SK-MEL-5 (cell line): ENCODE results near the gene DOK7. TPM values are rescaled to one million over a fixed set of nuclear protein-coding genes. Genes with fewer than 3 reads are reported as not detected.
"Not testable (repeated sequence)": the region's sequence is repeated elsewhere in the genome, so short reads cannot be mapped to it uniquely, and the experiment has no call there.

Experiments
- DNase-seq: peaks from one replicate; pipeline ENCODE4 v3.0.0-alpha.2; 2016; ENCODE audit warnings: low read depth, low spot score
- in situ Hi-C: cut with HindIII; loops from 2 replicates; pipeline ENCODE4 v1.10.0; 2016; ENCODE audit warnings: low sequenced_read_pairs, high pct_unique_total_duplicates, low pct_unique_long_range_greater_than_20kb
- total RNA-seq: library from RNA; depleted of rRNA; stranded (reverse); fragments of >200 nt; shearing (Covaris generic); gene quantifications from 2 replicates; pipeline ENCODE4 v1.2.3, GENCODE V29; 2014

The DOK7 gene
- total RNA-seq, 1 experiment from 2014 or later = not detected

DNA sequence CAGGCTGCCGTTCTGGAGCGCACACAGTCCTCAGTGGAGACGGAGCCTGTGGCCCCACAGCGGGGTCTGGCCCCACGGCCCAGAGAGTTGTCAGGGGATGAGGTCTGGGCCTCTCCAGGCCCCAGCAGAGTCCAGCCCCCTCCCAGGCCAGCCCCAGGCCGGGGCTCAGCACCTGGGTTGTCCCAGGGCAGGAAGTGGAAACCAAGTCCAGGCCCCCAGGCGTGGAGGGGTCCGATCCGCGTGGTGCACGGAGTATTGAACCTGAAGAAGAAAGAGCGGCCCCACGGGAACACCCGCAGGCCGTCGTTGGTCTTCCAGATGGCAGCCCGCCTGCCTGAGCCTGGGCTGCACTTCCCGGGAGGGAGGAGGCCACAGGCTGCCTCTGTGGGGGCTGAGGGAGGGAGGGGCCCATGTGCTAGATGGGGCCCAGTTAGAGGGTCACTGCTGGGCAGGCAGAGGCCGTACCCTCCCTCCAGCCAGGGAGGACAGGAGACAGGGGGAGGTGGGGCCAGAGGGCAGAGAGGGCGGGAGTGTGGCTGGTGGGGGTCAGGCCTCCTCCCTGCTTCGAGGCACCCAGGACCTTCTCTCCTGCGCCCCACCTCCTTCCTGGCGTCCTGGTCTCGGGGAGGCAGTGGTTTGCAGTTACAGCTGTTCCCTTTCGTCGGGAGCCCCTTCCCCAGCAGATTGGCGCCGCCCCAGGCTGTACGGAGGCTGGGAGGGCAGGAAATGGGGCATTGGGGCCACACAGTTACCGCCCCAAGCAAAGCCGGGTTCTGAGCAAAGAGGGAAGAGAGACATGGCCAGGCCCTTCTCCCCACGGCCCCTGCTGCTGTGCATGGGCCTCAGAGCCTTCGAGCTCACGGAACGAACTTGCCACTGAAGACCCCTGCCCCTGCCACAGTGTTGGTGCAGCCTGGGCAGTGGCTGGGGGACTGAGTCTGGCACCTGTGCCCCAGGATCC is 13.3 kb upstream of the DOK7 start:
- in situ Hi-C loops = no loop called here
- DNase-seq = no peak

DNA sequence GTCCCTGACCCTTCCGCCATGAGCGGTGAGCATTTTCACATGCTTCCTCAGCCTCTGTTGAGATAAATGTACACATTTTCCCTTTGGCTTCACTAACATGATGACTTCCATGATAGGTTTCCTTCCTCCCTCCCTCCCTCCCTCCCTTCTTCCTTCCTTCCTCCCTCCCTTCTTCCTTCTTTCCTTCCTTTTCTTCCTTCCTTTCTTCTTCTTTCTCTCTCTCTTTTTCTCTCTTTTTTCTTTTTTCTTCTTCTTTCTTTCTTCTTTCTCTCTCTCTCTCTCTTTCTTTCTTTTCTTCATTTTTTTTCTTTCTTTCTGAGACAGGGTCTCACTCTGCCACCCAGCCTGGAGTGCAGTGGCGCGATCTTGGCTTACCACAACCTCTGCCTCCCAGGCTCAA is 12.5 kb upstream of the DOK7 start:
- in situ Hi-C loops = no loop called here
- DNase-seq = no peak

DNA sequence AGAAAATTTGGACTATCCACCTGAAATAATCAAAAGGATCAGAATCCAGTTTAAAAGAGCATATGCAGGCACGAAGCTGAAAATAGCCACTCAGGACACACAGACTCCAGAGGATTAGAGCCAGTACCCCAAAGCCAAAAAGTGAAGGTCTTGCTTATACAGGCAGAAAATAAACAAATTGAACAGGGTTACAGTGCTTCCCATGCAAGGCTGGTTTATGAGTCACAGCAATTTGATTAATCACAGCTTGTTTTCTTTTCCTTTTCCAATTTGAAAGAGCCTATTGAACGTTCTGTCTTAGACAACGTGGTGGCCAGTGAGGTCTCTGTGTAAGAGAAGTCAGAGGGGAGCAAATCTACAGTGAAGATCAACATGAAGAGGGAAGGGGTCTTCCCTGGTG is 11.2 kb upstream of the DOK7 start:
- in situ Hi-C loops = no loop called here
- peak; percentile 11 for DNase-seq

DNA sequence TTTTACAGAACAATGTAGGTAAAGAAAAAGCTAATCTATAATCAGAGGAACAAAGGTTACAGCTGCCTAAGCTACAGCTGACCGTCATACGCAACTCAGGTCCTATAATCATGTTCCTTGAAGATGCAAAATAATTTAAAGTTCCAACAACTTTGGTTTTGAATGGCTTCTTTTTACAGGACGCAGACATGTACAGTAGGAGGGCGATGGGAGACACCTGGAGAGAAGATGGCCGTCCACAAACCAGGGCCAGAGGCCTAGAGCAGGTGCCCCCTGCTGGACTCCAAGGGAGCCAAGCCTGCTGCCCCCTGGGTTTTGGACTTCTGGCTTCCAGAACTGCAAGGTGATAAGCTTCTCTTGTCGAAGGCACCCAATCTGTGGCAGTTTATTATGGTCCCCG is 10.7 kb upstream of the DOK7 start:
- in situ Hi-C loops = no loop called here
- peak; percentile 49 for DNase-seq

DNA sequence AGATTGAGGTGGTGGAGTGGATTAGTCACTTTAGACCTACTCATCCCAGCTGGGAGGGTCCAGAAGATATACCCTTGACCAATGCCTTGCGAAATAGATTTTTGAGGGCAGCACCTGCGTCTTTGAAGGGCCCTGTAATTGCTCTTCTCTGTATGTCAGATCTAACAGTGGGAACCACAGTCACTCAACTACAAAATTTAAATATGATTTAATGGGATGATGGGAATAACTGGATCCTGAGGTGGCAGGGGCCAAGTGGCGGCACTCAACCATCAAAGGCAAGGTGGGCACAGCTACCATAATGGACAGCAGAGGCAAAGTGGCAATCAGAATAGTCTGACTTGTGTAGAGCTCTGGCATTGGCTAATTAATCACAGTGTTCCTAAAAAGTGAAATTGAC is 7.5 kb upstream of the DOK7 start:
- in situ Hi-C loops, DNase-seq: not testable (repeated sequence)

DNA sequence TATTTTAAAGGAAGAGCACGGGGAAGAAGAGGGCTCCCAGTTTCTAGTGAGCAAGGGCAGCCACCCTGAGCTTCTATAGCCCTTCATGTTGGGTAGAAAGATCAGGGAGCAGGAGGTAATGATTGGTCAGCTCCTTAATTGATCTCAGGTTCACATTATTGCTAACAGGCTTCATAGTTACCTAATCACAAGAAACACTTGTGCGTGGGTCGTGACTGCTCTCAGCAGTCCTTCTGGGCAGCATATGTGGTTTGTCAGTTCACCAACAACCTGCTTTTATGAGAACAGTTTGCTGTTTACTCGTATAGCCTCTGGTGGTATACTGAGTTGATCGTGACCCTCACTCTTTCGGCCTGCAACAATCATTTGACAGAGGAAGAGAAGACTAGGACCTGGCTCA is 4.7 kb upstream of the DOK7 start:
- in situ Hi-C loops = no loop called here
- no peak for DNase-seq

DNA sequence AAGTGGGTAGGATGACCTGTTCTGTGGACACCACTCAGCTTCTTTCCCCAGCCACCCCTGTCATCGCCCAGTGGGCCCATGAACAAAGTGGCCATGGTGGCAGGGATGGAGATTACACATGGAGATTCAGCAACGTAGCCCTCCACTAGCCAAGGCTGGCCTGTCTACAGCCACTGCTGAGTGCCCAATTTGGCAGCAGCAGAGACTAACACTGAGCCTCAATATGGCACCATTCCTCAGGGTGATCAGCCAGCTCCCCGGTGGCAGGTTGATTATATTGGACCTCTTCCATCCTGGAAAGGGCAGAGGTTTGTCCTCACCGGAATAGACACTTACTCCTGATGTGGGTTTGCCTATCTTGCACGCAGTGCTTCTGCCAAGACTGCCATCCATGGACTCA is 4.0 kb upstream of the DOK7 start:
- DNase-seq, in situ Hi-C loops: not testable (repeated sequence)

DNA sequence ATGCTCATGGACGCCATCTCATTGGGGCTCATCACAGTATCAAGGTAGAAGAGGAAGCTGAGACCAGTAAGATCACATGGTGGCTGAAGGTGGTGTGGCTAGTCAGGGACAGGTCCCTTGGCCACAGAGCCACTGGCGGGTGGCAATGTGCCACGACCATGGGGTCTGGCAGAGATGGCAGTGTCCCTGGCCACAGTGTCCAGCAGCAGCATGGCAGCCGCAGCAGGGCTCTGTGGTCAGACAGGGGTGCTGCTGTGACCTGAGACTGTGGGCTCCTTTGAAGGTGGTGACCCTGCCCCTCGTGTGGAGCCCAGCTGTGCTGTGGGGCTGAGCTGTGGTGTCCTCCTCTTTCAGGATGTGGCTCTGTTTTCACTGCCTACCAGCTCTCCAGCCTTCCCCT is 2.2 kb upstream of the DOK7 start:
- no peak for DNase-seq
- in situ Hi-C loops = no loop called here

DNA sequence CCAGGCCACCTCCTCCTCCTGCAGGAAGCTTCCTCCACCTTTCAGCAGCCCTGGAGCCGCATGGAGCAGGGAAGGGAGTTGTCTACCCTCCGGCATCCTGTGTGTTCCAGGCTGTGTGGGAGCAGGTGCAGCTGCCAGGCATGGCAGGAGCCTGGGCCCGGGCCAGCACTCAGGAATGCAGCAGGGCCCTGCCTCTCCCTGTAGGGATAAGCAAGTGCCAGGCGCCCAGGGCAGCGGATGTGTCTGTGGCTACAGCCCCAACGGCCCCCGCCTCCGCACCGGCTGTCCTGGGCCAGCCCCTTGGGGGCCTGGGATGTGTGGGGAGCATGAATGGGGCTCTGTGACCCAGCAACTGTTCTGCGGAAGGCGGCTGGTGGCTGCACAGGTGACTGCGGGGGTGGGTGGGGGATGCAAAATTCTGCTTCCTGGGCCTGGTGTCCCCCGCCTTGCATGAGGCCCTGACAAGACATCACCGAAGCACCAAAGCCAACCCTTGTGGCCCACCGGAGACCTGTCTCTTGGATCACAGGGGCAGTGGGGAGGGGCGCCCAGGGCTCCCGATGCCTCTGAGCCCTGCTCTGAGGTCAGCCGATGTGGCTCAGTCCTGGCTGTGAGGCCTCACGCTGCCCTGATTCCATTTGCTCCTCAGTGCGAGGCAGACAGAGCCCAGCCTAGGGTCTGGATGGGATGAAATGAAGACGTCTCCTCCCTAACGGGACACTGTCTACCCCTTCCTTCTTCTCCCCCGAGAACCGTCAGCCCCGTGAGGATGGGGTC is 1.4 kb upstream of the DOK7 start:
- no peak for DNase-seq
- in situ Hi-C loops = no loop called here

DNA sequence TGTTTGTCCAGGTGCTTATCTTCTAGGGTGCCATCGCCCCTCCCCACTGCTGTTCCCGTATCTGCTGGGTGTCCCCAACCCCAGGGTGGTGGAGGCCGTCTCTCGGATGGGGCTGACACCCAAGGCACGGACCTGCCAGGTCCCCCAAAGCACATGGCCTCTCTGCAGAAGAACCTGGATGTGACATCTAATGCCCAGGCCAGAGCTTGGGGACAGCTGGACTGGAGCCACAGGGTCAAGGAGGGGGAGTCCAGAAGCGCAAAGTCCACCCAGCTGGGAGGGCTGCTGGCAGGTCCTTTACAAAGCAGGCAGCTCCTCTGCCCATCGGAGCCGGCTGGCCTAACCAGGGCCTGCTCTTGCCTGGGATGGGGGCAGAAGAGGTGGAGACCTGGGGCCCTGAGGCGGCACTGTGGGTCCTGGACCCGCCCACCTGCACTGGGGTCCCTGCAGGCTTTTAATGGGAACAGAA is 751 bp upstream of the DOK7 start:
- in situ Hi-C loops = no loop called here
- DNase-seq = no peak

DNA sequence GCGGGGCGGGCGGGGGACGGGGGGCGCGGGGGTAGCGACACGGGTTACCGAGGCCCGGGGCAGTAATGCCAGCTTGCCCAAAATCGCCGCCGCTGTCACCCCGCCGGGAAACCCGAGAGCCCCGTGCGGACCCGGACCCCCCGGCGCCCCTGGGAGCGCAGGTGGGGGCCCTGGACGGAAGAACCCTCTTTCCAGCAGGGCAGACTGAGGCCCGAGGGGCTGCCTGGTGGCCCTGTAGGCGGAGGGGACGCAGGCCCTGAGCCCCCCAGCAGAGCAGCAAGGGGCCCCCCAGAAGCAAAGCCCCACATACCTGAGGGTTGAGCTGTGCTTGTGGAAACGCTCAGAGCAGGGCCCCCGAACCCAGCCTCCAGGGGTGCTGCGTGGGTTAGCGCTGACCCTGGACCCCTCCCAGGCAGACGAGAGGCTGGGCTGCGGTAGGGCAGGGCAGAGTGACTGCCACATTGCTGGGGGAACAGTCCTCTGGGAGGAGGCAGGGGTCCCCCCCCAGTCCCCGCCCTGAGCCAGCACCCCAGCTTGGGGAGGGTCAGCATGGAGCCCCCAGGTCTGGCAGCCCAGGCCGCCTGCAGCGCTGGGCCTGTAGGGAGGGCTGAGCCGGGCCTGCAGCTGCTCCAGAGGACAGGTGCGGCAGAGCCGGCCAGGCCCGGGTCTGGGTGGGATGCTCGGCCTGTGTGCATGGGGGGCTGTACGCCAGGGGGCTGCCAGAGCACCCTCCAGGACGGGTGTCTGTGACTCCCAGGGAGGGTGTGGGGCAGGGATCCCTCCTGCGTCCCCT is 646 bp downstream of the DOK7 start:
- DNase-seq = no peak
- in situ Hi-C loops = no loop called here

DNA sequence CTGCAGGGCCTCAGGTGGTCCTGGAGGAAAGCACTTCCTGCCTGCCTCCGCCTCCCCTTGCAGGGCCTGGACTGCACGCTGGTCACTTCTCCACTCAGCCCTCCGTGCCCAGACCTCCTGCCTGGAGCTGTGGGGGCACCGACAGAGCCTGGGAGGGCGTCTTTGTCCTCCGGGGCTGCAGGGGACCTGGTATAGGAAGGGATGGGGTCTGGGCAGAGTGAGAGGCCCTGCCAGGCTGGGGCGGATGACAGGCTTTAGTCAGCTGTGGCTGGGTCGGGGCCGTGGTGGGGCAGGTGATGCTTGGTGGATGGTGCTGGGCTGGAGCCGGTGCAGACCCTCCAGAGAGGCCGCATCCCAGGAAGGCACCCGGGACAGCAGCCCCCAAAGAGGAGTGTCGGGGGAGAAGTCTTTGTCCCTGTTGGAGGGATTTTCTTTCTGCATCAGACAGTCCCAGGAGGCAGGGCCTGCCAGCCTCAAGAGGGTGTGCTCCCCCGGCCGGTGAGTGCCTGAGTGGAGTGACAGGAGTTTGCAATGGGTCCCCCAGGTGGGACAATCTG is 1.3 kb downstream of the DOK7 start:
- in situ Hi-C loops = no loop called here
- DNase-seq = no peak

DNA sequence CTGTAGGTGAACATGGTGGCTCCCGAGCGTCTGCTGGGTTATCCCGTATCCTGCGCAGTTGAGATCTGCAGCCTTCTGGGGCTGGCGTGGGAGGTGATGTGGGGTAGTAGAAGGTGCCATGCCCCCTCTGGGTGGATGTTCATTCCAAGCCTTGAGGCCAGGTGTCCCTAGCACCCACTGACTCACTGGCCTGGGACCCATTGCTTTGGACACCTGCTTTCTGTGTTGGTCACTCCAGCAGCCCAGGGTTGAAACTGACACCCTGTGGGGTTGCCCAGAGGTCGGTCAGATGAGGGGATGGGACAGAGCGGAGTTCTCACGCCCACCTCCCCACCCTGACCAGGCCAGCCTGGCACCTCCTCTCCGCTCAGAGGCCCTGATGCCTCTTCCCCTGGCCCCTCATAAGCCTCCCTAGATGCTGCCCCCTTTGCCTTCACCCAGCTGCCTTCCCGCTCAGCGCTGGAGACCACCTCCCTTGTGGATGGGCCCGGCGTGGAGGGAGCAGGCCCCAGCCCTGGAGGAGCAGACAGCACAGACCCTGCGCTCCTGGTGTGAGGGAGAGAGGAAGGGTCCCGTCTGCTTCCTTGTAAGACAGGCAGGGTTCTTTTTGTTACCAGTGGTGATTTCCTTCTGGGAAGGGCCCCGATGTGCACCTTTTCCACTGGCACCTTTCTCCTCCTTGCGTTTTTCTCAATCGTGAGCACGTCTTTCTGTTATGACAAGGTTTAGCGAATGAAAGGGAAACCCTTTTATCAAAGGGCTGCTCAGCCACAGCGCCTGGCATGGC is 2.0 kb downstream of the DOK7 start:
- DNase-seq = no peak
- in situ Hi-C loops = no loop called here

DNA sequence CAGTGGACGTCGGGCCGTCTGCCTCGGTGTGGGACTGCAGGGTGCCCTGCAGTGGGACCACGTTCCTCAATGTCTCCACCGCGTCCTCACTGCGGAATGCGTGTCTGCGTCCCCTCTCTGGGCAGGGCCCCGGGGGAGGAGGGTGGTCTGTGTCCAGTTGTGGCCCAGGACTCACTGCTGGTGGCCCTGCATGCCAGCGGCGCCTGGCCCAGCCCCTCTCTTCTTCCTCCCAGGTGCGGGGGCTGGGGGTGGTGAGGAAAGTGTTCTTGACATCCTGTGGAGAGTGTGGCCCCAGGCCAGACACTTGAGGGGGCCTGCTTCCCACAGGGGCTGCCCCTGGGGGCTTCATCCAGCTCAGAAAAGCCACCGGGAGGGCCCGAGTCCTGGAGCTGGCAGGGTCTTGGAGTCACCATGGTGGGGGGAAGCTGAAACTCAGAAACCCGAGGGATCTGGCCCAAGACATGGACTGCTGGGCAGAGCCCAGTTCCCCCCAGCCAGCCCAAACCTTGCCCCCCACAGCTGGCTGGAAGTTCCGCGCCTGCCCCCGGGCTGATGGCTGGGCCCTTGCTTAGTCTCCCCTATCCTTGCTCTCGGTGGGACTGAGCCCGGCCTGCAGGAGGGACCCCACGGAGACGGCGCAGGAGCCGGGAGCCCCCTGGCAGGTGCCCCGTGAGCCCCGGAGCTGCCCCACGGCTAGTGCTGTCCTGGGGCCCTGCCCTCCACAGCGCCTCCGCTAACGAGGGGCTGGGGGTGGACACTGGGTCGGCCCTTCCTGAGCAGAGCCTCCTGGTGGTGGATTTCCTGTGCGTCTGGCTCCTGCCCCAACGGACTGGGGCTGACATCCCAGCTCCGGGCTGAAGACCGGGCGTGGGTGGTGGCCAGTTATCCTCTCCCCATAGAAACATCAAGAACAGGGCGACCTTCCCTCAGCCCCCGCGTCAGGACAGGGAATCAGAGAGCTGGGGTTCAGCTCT is 2.9 kb downstream of the DOK7 start:
- in situ Hi-C loops = no loop called here

DNA sequence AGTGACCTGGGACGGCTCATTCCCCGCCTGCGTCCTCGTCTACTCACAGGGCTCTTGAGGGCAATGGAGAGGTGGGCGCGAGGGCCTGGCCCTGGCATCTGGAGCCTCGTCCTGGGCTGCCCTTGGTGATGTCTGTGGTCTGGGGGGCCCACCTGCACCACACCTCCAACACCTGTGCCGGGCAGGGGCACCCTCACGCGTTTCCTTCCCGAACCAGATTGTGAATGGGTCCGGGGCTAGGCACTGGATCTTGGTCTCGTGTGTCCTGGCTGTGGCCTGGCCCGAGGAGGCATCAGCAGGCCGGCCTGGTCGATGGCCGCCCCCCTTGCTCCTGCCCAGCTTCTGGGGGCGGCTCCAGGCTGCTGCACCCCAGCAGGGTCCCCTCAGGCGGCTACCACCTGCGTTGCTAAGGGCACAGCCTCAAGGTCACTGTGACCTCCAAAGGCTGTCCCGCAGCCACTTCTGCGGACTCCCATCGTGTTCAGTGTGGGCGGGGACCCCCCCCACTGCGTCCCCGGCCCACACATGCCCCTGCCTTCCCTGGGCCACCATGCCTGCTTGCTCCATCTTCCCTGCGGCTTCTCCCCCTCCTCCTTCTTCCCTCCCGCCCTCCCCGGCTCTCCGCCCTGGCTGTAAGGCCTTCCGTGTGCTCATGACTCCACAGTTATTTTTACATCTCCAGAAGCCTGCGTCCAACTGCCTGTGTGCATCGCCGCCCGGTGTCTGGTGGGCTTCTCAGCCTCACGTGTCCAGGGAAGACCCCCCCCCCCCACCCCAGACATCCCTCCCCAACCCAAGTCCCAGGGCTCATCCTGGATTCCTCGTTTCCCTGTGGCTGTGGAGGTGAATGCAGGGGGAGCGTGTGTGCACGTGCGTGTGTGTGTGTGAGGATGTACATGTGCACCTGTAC is 3.8 kb downstream of the DOK7 start:
- in situ Hi-C loops = no loop called here
- DNase-seq = no peak

More for the DNA sequence above, 2.9 kb downstream of the DOK7 start:
- DNase-seq = no peak
